HepG2 (cell line): ENCODE measurements around the gene CDH13.

Source experiments
- ATAD3A ChIP-seq: sonication (generic); formaldehyde crosslinking; IDR thresholded peaks from 2 replicates; pipeline ENCODE4 v1.4.0; 2020; ENCODE audit warnings: missing genetic modification reagents
- NCOA2 ChIP-seq: sonication (generic); formaldehyde crosslinking; IDR thresholded peaks from 2 replicates; pipeline ENCODE4 v1.8.0; 2022; ENCODE audit warnings: inconsistent platforms
- POLR2AphosphoS2 ChIP-seq: IDR thresholded peaks from 2 replicates; pipeline ENCODE4 v1.6.1; 2011; ENCODE audit warnings: low read depth, low read length, improper control_type of control experiment
- PTBP1 ChIP-seq: fragments of 200-400 bp; formaldehyde crosslinking; IDR thresholded peaks from 2 replicates; pipeline ENCODE4 v1.6.1; 2018; ENCODE audit warnings: low read length, low read depth; ENCODE audit not compliant: poor library complexity, severe bottlenecking
- REST ChIP-seq, 2 experiments: IDR thresholded peaks; 2 replicates each; pipeline ENCODE4 v1.6.1; 2011 to 2012; ENCODE audit warnings: low read length in 2 of 2, borderline replicate concordance in 1 of 2, low read depth in 1 of 2, mild to moderate bottlenecking in 1 of 2, moderate library complexity in 1 of 2
- SMC3 ChIP-seq: IDR thresholded peaks from 2 replicates; pipeline ENCODE4 v1.6.1; 2011; ENCODE audit warnings: low read length, improper control_type of control experiment
- SP1 ChIP-seq, 2 experiments: fragments of 450-650 bp in 1 of 2; sonication (generic) in 1 of 2; formaldehyde crosslinking in 1 of 2; IDR thresholded peaks; 2 replicates each; pipeline versions ENCODE4 v1.4.0 to v1.6.1; 2016 to 2020; ENCODE audit warnings: missing genetic modification reagents in 1 of 2
- TCF7L2 ChIP-seq: IDR thresholded peaks from 2 replicates; pipeline ENCODE4 v1.6.1; 2011; ENCODE audit warnings: mild to moderate bottlenecking, low read depth, low read length, moderate library complexity
- ZMYM3 ChIP-seq: sonication (generic); formaldehyde crosslinking; IDR thresholded peaks from 2 replicates; pipeline ENCODE4 v1.5.1; 2020; ENCODE audit warnings: mild to moderate bottlenecking, missing genetic modification reagents
- ZNF280D ChIP-seq: sonication (generic); formaldehyde crosslinking; IDR thresholded peaks from 2 replicates; pipeline ENCODE4 v1.5.1; 2020; ENCODE audit warnings: mild to moderate bottlenecking, missing genetic modification reagents
- ZNF501 ChIP-seq: sonication (generic); formaldehyde crosslinking; IDR thresholded peaks from 2 replicates; pipeline ENCODE4 v1.5.1; 2020; ENCODE audit warnings: mild to moderate bottlenecking, moderate library complexity, missing genetic modification reagents

- no peak for TF ChIP-seq SMC3
- no peak for TF ChIP-seq ATAD3A (CRISPR knock-in tag)
- no peak for TF ChIP-seq PTBP1
- TF ChIP-seq ZNF280D (CRISPR knock-in tag) = no peak
- TF ChIP-seq TCF7L2 = no peak
- TF ChIP-seq POLR2AphosphoS2 = no peak
- no peak for TF ChIP-seq ZNF501 (CRISPR knock-in tag)
- TF ChIP-seq REST (IDR thresholded peaks at IDR 0.05; ENCODE audit: borderline replicate concordance in 1 of 2, low read depth in 1 of 2, low read length in 2 of 2) = no peak
- no peak for TF ChIP-seq NCOA2 (CRISPR knock-in tag)
- no peak for TF ChIP-seq SP1 (IDR thresholded peaks at IDR 0.05)
- TF ChIP-seq SP1 (CRISPR knock-in tag; IDR thresholded peaks at IDR 0.05) = no peak
- TF ChIP-seq ZMYM3 (CRISPR knock-in tag) = no peak
Observed at GRCh38 chr16:82917886-82918595, 291.3 kb downstream of the CDH13 start.
